GM23248 (cell line): Measurements from ENCODE around the gene ADSS2. TPM values are rescaled to one million over a fixed set of nuclear protein-coding genes. Genes with fewer than 3 reads are reported as not detected.

ENCODE experiments used
- DNase-seq: peaks from one replicate; pipeline ENCODE4 v3.0.0-alpha.2; 2015
- H2AFZ ChIP-seq: fragments of 200-600 bp; sonication (generic); 2 replicates; pipeline ENCODE4 v1.6.1; 2016; ENCODE audit warnings: antibody characterized with exemption
- H3F3A ChIP-seq: fragments of 200-600 bp; sonication (generic); 2 replicates; pipeline ENCODE4 v1.6.1; 2016; ENCODE audit warnings: mild to moderate bottlenecking, antibody characterized with exemption, mixed run types; ENCODE audit not compliant: insufficient read depth
- H3K27ac ChIP-seq: fragments of 200-600 bp; sonication (generic); 2 replicates; pipeline ENCODE4 v1.5.1; 2016; ENCODE audit warnings: mild to moderate bottlenecking
- H3K27me3 ChIP-seq: fragments of 200-600 bp; sonication (generic); replicated peaks from 2 replicates; pipeline ENCODE4 v1.6.1; 2016; ENCODE audit warnings: mild to moderate bottlenecking; ENCODE audit not compliant: insufficient read depth
- H3K36me3 ChIP-seq: fragments of 200-600 bp; sonication (generic); 2 replicates; pipeline ENCODE4 v1.6.1; 2016; ENCODE audit warnings: low read depth, mild to moderate bottlenecking
- H3K4me1 ChIP-seq: fragments of 200-600 bp; sonication (generic); 2 replicates; pipeline ENCODE4 v1.6.1; 2016; ENCODE audit warnings: mild to moderate bottlenecking; ENCODE audit not compliant: insufficient read depth
- H3K4me2 ChIP-seq: fragments of 200-600 bp; sonication (generic); one replicate; pipeline ENCODE4 v1.6.1; 2016; ENCODE audit warnings: mild to moderate bottlenecking; ENCODE audit not compliant: unreplicated experiment
- H3K4me3 ChIP-seq: fragments of 200-600 bp; sonication (generic); 2 replicates; pipeline ENCODE4 v1.5.1; 2016; ENCODE audit warnings: mild to moderate bottlenecking
- H3K79me2 ChIP-seq: fragments of 200-600 bp; sonication (generic); 2 replicates; pipeline ENCODE4 v1.6.1; 2016; ENCODE audit warnings: mild to moderate bottlenecking; ENCODE audit not compliant: insufficient read depth
- H3K9ac ChIP-seq: fragments of 200-600 bp; sonication (generic); 2 replicates; pipeline ENCODE4 v1.6.1; 2016; ENCODE audit warnings: mild to moderate bottlenecking
- H3K9me2 ChIP-seq: fragments of 200-600 bp; sonication (generic); 2 replicates; pipeline ENCODE4 v1.6.1; 2016; ENCODE audit warnings: mixed run types, mild to moderate bottlenecking, moderate library complexity; ENCODE audit not compliant: insufficient read depth
- H3K9me3 ChIP-seq: fragments of 200-600 bp; sonication (generic); one replicate; pipeline ENCODE4 v1.6.1; 2017; ENCODE audit warnings: low read depth
- H4K20me1 ChIP-seq: fragments of 200-600 bp; sonication (generic); 2 replicates; pipeline ENCODE4 v1.6.0; 2016; ENCODE audit not compliant: insufficient read depth
- EZH2 ChIP-seq: fragments of 200-600 bp; sonication (generic); IDR thresholded peaks from 2 replicates; pipeline ENCODE4 v1.6.1; 2018; ENCODE audit warnings: antibody characterized with exemption, mild to moderate bottlenecking; ENCODE audit not compliant: insufficient read depth, poor library complexity, severe bottlenecking
- EZH2phosphoT487 ChIP-seq: fragments of 200-600 bp; sonication (generic); IDR thresholded peaks from 2 replicates; pipeline ENCODE4 v1.6.1; 2018; ENCODE audit warnings: antibody characterized with exemption, moderate library complexity, mild to moderate bottlenecking, low read depth; ENCODE audit not compliant: insufficient read depth
- WGBS, 2 experiments: methylation state at CpG; one replicate each; pipeline ENCODE4 v1.1.6; 2015 to 2017; ENCODE audit warnings: low lambda C conversion rate in 2 of 2, low coverage in 1 of 2; ENCODE audit errors: missing lambda C conversion rate in 2 of 2; 5-methylcytosine and 5-hydroxymethylcytosine counted together
- in situ Hi-C: fragments of 300-500 bp; cut with MboI; formaldehyde crosslinking; loops from 2 replicates; pipeline ENCODE4 v1.15.0; 2020
- polyA plus RNA-seq: library from polyadenylated mRNA; unstranded; fragments of >200 nt; fragmentation: Nextera tagmentation; extraction: Ambion mirVana; gene quantifications from 2 replicates; pipeline ENCODE4 v1.2.1, GENCODE V29; 2016
- total RNA-seq: library from RNA; depleted of rRNA; stranded (reverse); fragments of >200 nt; shearing (Covaris generic); gene quantifications from 2 replicates; pipeline ENCODE4 v1.2.3, GENCODE V29; 2014

ADSS2 gene
- total and polyA plus RNA-seq, 2 experiments from 2014 or later = 38.8 to 55.0 TPM

DNA sequence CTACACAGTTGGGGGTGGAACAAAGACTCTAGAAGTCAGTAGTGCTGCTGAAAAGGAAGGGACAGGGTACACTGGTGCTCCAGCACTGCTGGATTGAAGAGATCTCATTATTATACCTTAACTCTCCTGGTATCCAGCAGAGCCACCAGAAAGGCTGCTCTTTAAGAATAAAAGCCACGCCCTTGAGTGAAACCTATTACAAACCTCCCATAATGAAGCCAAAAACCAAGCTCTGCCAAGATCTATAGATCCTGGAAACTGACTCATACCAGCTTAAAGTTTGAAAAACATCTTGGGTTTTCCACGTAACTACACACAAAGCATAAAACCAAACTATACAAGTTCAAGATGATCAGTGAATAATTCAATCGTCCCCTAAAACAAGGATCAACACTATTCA, 38.0 kb downstream of the ADSS2 start:
- H3K9ac ChIP-seq = no peak overlapping the region
- H3K27me3 ChIP-seq = no peaks in the 10 kb centered on the region
- no peak overlapping the region for H3K4me2 ChIP-seq
- no peak overlapping the region for H3K4me3 ChIP-seq
- no peak overlapping the region for H3K27ac ChIP-seq
- H3K36me3 ChIP-seq = peaks cover 53% of the 10 kb centered on the region
- H3K4me1 ChIP-seq = no peaks in the 10 kb centered on the region
- H2AFZ ChIP-seq = no peak overlapping the region
- no peak for TF ChIP-seq EZH2
- no peak for TF ChIP-seq EZH2phosphoT487
- 98 to 100% methylated on average over 3 of the region's 3 CpGs for WGBS, 2 experiments
- no peak for DNase-seq
- in situ Hi-C loops = no loop called here
- H3F3A ChIP-seq = peaks cover 10% of the 10 kb centered on the region; the same call in 1 of the 2 replicates
- H3K79me2 ChIP-seq = no peaks in the 10 kb centered on the region
- no peaks in the 10 kb centered on the region for H3K9me3 ChIP-seq
- no peaks in the 10 kb centered on the region for H3K9me2 ChIP-seq
- H4K20me1 ChIP-seq = no peaks in the 10 kb centered on the region

- Histone ChIP-seq H3K27ac (no peak overlapping the region), H2AFZ (no peak overlapping the region), H3K4me3 (no peak overlapping the region), H3K36me3 (peaks cover 49% of the 10 kb centered on the region), H3K4me1 (no peaks in the 10 kb centered on the region), H3K4me2 (no peak overlapping the region), H3F3A (peaks cover 10% of the 10 kb centered on the region; the same call in 1 of the 2 replicates), H4K20me1 (no peaks in the 10 kb centered on the region), H3K9me2 (no peaks in the 10 kb centered on the region), H3K9me3 (no peaks in the 10 kb centered on the region), H3K79me2 (no peaks in the 10 kb centered on the region), H3K27me3 (no peaks in the 10 kb centered on the region), H3K9ac (no peak overlapping the region)
- in situ Hi-C loops = no loop called here
- DNase-seq = no peak
- WGBS, 2 experiments = 98 to 99% methylated on average over 5 of the region's 5 CpGs
- TF ChIP-seq EZH2 (no peak), EZH2phosphoT487 (no peak)
Observed at GRCh38 chr1:244412176-244412575, 39.5 kb downstream of the ADSS2 start.

DNA sequence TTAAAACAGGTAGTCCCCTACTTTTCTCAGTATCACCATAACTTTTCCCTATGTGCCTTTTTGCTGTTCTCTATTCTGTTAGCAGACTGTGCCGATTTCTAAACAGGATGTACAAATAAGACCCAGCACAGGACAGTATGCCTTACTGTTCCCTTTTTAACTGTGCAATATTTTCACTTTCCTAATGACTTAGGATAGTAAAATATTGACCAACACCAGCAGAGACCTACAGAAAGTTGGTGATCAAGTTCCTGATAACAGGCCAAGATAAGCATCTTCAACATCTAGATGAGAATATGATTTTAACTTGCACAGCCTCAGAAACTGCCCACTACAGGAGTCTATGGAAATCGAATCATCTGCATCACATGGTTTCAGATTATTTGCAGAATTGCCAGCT, 42.0 kb downstream of the ADSS2 start:
- Histone ChIP-seq H3K4me3 (no peak overlapping the region), H3K9me2 (no peaks in the 10 kb centered on the region), H3K9ac (no peak overlapping the region), H4K20me1 (no peaks in the 10 kb centered on the region), H2AFZ (no peak overlapping the region), H3K9me3 (no peaks in the 10 kb centered on the region), H3K27me3 (no peaks in the 10 kb centered on the region), H3F3A (no peaks in the 10 kb centered on the region), H3K79me2 (no peaks in the 10 kb centered on the region), H3K36me3 (peaks cover 31% of the 10 kb centered on the region), H3K4me1 (no peaks in the 10 kb centered on the region), H3K4me2 (no peak overlapping the region), H3K27ac (no peak overlapping the region)
- 93% methylated on average over 2 of the region's 2 CpGs for WGBS, 2 experiments
- DNase-seq = no peak
- in situ Hi-C loops = no loop called here
- TF ChIP-seq EZH2phosphoT487 (no peak), EZH2 (no peak)

DNA sequence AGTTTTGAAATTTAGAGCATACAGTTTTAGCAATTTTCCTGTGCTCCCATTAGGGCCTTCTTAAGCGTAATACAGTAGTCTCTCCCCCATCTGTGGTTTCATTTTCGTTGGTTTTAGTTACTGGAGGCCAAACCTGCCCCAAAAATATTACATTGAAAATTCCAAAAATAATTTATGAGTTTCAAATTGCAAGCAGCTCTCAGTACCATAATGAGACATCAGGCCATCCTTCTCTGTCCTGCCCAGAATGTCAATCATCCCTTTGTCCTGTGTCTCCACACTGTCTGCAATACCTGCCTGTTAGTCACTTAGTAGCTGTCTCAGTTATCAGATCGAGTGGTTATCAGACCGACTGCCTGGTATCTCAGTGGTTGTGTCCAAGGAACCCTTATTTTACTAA, 45.4 kb downstream of the ADSS2 start:
- TF ChIP-seq EZH2phosphoT487 (no peak), EZH2 (no peak)
- in situ Hi-C loops = no loop called here
- no peaks in the 10 kb centered on the region for H3K79me2 ChIP-seq
- H3K4me1 ChIP-seq = no peaks in the 10 kb centered on the region
- H3K27me3 ChIP-seq = no peaks in the 10 kb centered on the region
- H3K36me3 ChIP-seq = peaks cover 46% of the 10 kb centered on the region
- no peaks in the 10 kb centered on the region for H3F3A ChIP-seq
- no peak for DNase-seq
- no peaks in the 10 kb centered on the region for H3K9me3 ChIP-seq
- no peak overlapping the region for H3K4me3 ChIP-seq
- H3K9me2 ChIP-seq = no peaks in the 10 kb centered on the region
- no peak overlapping the region for H3K9ac ChIP-seq
- no peak overlapping the region for H2AFZ ChIP-seq
- no peak overlapping the region for H3K27ac ChIP-seq
- H4K20me1 ChIP-seq = no peaks in the 10 kb centered on the region
- no peak overlapping the region for H3K4me2 ChIP-seq
- 89 to 91% methylated on average over 4 of the region's 4 CpGs for WGBS, 2 experiments

DNA sequence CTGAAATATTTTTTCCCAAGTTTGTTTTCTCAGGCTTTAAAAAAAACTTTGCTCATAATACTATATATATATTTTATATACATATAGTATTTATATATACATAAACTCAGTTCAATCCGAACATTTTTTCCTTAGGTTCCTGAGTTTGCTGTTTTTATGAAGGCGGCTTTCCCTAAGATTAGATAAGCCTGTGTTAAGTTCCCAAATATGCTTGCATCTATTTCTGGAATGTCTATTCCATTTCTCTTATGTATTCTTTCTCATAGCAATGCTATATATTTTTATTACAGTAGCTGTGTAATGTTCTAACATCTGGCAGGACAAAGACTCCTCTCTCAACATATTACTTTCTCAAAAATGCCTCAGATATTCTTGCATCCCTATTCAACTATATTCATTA, 45.9 kb downstream of the ADSS2 start:
- Histone ChIP-seq H4K20me1 (no peaks in the 10 kb centered on the region), H3K4me3 (no peak overlapping the region), H3K27me3 (no peaks in the 10 kb centered on the region), H3K4me1 (no peaks in the 10 kb centered on the region), H3K9me3 (no peaks in the 10 kb centered on the region), H3K9me2 (no peaks in the 10 kb centered on the region), H3K9ac (no peak overlapping the region), H2AFZ (no peak overlapping the region), H3K4me2 (no peak overlapping the region), H3K79me2 (no peaks in the 10 kb centered on the region), H3F3A (no peaks in the 10 kb centered on the region), H3K36me3 (peaks cover 48% of the 10 kb centered on the region), H3K27ac (no peak overlapping the region)
- in situ Hi-C loops = no loop called here
- no peak for TF ChIP-seq EZH2phosphoT487
- no peak for TF ChIP-seq EZH2
- no peak for DNase-seq
- whole genome bisulfite sequencing, 2 experiments = 96 to 99% methylated on average over 2 of the region's 2 CpGs
